KOPT-K1 (cell line): Measurements from ENCODE around the gene ZNF385B.
"Not testable (repeated sequence)": the region's sequence is repeated elsewhere in the genome, so short reads cannot be mapped to it uniquely, and the experiment has no call there.

Experiments used
- H3K27ac ChIP-seq: fragments of 200-600 bp; sonication (generic); 2 replicates; pipeline ENCODE4 v1.5.1; 2016; ENCODE audit warnings: antibody characterized with exemption, mild to moderate bottlenecking, low read depth, low read length; ENCODE audit not compliant: poor library complexity, severe bottlenecking
- H3K36me3 ChIP-seq: fragments of 200-600 bp; sonication (generic); 2 replicates; pipeline ENCODE4 v1.5.1; 2017; ENCODE audit warnings: antibody characterized with exemption, mild to moderate bottlenecking, low read length, moderate library complexity; ENCODE audit not compliant: insufficient read depth
- H3K9me3 ChIP-seq: fragments of 200-600 bp; sonication (generic); 2 replicates; pipeline ENCODE4 v1.5.1; 2017; ENCODE audit warnings: antibody characterized with exemption, low read length, mild to moderate bottlenecking; ENCODE audit not compliant: insufficient read depth, poor library complexity, severe bottlenecking

Gene ZNF385B

DNA sequence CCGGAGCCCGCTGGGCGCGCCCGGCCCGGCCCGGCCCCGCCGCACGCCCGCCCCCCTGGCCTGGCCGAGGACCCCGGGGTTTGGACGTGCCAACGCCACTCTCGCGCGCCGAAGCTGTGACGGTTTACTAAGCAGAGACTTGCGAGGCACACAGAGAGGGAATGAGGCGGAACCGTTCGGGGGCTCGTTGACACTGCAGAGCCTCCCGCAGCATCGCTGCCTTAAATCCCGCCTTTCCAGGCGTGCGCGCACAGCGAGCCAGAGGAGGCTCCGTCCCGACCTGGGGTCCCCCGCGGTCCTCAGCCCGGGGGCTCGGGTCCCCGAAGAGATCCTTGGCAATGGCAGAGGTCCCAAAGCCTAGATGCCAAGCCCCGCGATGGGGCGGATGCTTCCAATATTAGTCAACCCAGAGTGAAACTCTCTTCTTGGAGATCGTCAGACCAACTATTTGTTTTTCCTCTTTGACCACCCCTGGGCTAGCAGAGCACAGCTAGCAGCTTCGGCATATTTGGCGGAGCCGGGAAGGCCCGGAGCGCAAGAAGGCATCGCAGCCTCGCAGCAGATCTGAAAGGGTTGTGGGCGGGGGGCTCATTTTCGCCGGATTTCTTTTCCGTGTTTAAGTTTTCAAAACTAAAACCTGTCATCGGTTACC is at the start of gene ZNF385B:
Gene ZNF385B (minus strand): TSS at position 197 of the 652 bp plus-strand sequence.
- no peak within 1 kb of the TSS for H3K27ac ChIP-seq
- H3K36me3 ChIP-seq = no peaks in the 10 kb centered on the region
- no peaks in the 10 kb centered on the region for H3K9me3 ChIP-seq

DNA sequence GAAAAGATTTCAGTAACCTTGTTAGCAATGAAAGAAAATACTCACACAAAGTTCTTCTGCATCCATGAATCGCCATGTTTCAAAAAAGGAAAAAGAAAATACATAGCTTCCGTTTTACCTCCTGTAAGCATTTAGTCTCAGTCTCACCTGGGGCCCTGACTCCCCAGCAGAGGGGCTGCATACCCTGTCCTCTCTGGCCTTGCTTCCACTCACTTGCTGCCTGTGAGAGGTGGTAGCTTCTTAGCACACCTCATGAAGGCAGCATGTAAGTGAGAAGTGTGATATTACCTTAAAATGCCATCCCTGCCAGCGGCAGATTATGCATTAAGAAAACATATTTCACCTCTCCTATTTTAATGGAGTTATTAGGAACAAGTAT is 49.3 kb upstream of the ZNF385B start:
- Histone ChIP-seq H3K36me3 (no peaks in the 10 kb centered on the region), H3K27ac (no peak overlapping the region), H3K9me3 (no peaks in the 10 kb centered on the region)

DNA sequence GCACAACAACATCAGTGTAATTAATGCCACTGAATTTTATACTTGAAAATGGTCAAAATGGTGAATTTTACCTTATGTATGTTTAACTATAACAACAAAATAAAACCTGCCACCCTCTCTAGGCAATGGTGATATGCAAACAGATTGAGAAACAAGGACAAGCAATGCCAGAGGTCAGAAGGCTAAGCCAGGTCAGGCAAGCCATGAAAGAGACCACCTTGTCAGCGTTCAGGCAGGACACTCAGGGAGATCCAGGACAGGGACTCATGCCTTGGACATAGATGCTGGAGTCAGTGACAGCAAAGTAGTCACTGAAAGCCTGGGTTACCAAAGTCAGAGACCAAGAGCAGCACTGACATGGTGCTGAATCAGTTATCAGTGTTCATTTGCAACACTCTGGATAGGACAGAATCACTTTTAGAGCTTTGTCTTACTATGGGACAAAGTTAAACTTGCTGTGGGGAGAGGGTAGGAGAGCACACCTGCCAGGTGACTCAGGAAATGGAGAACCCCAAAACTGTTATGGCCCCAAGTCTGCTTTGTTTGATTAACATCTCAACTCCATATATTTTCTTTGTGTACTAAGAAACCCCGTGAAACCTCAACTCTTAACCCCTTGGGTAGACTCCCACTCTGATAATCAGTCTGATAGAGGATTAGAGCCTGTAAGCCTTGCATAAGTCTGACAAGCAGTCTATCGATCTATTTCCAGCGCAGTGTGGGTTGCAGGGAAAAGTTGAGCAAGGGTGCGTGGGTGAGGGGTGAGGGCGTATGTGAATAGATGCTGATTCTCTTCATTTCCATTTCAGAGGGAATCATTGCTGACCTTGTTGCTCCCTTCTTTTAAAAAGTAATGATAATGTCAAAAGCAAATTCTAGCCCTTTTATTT is 48.7 kb upstream of the ZNF385B start:
- no peak overlapping the region for H3K27ac ChIP-seq
- no peaks in the 10 kb centered on the region for H3K36me3 ChIP-seq
- H3K9me3 ChIP-seq = no peaks in the 10 kb centered on the region

DNA sequence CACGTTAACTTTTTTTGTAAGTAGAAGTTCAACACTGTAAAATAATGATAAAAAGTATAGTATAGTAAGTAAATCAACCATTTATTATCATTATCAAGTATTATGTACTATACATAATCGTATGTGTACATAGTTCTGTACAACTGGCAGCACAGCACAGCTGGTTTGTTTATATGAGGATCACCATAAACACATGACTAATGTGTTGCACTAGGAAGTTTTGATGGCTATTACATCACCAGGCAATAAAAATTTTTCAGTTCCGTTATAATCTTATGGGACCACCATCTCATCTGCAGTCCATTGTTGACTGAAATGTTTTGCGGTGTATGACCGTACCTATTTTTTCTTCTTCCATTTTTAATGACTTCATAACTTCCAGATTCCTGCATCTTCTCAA is 39.2 kb upstream of the ZNF385B start:
- H3K36me3 ChIP-seq = no peaks in the 10 kb centered on the region
- H3K9me3 ChIP-seq = no peaks in the 10 kb centered on the region
- H3K27ac ChIP-seq = no peak overlapping the region

DNA sequence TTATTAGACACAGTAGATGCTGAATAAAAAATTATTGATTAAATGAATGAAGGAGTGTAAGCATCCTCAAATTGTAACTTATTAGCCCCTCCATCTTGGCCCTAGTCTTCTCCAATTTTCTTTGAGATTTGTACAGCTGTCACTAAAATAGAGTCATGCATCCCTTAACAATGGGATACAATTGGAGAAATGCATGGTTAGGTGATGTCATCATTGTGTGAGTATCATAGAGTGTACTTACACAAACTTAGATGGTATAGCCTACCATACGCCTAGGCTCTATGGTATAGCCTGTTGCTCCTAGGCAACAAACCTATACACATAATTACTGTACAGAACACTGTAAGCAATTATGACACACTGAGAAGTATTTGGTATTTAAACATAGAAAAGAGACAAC is 38.3 kb upstream of the ZNF385B start:
- Histone ChIP-seq H3K36me3 (no peaks in the 10 kb centered on the region), H3K27ac (no peak overlapping the region), H3K9me3 (no peaks in the 10 kb centered on the region)

DNA sequence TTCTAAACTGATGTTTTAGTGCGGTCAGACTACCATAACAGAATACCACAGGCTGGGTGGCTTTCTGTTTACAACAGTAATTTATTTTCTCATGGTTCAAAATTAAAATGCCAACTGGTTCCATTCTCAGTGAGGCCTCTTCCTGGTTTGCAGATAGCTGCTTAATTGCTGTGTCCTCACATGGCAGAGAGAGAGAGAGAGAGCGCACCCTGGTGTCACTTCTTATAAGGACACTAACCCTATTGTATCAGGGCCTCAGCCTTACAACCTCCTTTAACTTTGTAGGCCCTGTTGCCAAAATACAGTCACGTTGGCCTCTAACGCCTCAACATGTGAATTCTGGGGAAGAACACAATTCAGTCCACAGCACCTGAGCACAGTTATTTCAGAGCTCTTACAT is 37.5 kb upstream of the ZNF385B start:
- no peaks in the 10 kb centered on the region for H3K9me3 ChIP-seq
- no peaks in the 10 kb centered on the region for H3K36me3 ChIP-seq
- H3K27ac ChIP-seq = no peak overlapping the region

DNA sequence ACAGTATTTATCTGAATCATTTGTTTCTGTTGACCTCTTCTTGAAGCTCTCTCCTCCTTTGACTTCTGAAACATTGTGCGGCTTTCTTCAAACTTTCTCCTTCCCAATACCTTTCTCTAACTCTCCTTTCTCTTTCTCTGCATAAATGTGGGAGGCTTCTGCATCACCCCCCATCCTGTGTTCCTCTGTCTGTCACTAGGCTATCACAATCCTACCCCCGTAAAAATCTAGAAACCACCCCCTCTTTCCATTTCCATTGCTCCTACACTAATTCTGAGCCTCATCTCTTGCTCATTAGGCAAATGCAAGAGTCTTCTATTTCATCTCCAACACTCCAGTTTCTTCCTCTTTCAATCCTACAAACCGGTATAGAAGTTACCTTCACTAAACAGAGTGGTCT is 32.2 kb upstream of the ZNF385B start:
- no peaks in the 10 kb centered on the region for H3K36me3 ChIP-seq
- H3K27ac ChIP-seq = no peak overlapping the region
- no peaks in the 10 kb centered on the region for H3K9me3 ChIP-seq

DNA sequence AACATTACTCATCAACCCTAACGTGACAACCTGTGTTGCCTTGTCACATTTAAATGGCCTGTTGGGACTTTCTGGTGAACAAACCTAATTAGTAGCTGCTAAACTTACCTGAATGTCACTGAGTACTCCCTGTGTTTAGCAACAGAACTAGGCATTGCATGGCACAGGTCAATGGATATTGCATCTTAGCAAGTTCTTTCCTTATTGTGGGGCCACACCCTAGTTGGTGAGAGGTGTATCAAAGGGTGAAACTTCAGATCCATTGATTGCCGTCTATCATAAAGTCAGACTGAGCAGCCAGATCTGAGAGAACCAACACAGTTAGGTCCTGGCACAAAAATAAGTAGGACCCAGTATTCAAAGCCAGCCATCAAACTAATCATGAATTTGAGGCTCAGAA is 29.8 kb upstream of the ZNF385B start:
- H3K27ac ChIP-seq = no peak overlapping the region
- H3K36me3 ChIP-seq = no peaks in the 10 kb centered on the region
- no peaks in the 10 kb centered on the region for H3K9me3 ChIP-seq

DNA sequence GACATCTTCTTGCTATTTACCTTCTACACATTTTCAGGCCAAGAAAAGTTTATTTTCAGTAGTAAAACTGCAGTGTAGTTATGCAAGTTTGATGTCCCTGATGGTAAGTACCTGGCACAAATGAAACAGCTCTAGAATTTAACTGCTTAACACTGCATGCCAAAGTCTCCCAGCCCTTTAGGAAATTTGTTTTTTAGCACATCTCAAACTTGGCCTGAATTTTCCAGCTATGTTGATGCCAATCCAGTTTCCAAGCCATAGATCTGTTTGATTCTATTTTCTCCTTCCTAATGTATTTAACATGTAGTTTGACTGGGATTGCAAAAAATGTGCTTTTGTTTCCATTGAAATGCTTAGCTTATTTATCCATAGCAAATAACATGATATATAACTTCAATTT is 29.3 kb upstream of the ZNF385B start:
- no peaks in the 10 kb centered on the region for H3K9me3 ChIP-seq
- H3K27ac ChIP-seq = no peak overlapping the region
- H3K36me3 ChIP-seq = no peaks in the 10 kb centered on the region

DNA sequence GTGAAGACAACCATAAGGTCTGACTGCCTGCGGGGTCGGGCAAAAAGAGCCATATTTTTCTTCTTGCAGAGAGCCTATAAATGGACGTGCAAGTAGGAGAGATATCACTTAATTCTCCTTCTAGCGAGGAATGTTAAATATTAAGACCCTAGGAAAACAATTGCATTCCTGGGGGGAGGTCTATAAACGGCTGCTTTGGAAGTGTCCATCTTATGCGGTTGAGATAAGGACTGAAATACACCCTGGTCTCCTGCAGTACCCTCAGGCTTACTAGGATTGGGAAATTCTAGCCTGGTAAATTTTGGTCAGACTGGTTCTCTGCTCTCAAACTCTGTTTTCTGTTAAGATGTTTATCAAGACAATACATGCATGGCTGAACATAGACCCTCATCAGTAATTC is 27.2 kb upstream of the ZNF385B start:
- H3K27ac ChIP-seq, H3K9me3 ChIP-seq, H3K36me3 ChIP-seq: not testable (repeated sequence)

DNA sequence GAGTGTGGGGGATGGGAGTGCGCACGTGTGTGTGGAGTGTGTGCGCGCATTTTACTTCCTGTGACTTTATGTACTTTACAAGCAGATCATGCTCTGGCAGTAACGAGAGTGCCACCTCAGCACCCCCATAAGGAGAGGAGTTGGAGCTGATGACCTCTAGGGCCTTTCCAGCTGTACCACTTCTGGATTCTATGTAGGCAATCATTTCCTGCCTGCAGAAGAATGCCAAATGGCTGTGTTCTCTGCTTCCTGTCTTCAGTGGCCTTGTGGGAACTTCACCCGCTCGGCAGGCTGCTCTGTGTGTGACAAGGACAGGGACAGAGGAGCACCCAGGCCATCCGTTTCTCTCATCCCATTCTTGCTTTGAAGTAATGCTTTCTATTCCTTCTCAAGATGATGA is 22.8 kb upstream of the ZNF385B start:
- H3K9me3 ChIP-seq = no peaks in the 10 kb centered on the region

DNA sequence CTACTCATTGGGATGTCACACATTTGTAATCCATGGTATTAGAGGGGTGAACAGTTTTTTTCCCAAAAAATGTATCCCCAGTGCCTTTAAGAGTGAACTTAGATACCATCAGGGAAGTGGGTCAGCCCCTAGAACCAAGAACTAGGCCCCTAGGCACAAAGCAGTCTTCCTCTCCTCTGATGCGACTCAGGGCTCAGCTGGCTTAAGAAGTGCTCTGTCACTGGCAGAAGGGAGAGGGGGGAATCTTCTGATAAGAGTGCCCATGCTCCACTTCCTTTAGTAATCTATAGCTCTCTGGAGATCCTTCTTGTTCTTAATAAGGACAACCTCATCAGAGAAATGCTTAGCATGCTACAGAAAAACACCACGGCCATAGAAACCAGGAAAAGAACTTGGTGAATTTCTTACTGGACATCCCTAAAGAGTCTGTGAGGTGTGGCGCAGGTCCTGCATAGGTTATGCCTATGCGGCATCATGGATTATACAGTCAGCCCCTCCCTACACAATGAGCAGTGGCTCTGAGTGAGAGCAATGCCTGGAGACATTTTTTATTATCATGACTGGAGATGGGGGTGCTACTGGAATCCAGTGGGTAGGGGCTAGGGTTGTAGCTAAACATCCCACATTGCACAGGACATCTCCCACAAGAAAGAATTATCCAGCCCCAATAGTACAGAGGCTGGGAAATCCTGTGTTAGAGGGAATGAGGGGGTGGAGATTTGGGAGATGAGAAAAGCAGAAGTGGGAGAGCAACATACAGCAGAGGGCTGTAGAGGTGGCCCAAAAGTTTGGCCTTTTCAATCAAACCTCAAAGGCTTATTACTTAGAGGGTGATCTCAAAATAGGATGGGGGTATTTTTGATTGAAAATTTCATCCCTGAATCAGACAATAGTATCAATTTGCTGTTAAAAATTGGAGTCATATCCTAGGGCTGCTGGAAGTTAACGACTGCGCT is 21.7 kb upstream of the ZNF385B start:
- Histone ChIP-seq H3K36me3 (no peaks in the 10 kb centered on the region), H3K9me3 (no peaks in the 10 kb centered on the region), H3K27ac (no peak overlapping the region)

More for the DNA sequence above, 22.8 kb upstream of the ZNF385B start:
- no peak overlapping the region for H3K27ac ChIP-seq
- no peaks in the 10 kb centered on the region for H3K36me3 ChIP-seq

DNA sequence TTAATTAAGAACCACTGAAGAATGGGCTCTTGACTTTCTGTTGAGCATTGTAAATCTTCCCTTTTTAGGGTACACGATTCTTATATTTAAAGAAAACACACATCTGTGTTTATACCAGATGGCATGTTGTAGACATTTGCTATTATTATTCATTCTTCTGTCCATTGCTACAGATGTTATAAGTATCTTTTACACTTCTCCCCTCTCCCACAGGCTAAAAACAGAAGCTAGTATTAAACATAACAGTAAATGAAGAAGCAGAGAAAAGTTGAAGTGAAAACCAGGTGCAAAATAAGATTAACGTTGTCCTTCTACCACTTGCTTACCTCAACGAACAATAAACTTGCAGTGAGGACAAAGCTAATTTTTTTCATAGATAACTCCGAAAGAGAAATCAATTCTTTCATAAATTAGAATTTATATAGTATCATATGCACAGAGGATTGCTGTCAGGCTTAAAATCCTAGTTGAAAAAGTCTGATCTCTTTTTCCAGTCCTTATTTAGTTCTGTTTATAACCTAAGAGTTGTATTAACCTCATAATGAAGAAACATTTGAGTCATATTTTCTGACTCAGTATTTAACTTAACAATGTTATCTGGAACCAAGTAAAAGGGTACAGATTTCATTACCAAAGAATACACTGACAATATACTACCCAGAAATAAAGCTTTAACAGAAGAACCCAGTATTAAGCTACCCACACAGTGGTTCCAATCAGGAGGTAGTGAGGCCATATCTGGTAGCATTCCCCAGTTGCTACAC is 16.4 kb upstream of the ZNF385B start:
- no peaks in the 10 kb centered on the region for H3K36me3 ChIP-seq
- no peak overlapping the region for H3K27ac ChIP-seq
- no peaks in the 10 kb centered on the region for H3K9me3 ChIP-seq

DNA sequence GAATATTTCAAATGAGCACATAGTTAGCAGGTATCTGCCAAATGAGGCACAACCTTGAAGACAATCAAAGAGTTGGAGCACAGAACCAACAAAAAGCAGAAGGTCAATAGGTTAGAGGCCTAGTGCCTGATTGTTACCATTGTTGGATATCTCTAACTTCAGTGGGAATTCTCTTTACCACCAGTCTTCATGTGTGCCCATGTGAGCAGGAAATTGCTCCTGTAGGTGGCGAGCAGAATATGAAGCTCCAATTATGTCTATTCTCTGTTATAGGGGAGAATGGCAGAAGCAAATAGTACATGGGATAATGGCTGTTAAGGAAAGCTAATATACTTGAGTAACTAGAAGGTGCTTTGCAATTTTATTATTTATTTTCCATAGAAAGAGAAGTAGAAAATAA is 14.9 kb upstream of the ZNF385B start:
- H3K27ac ChIP-seq = no peak overlapping the region

More for the DNA sequence above, 14.9 kb upstream of the ZNF385B start:
- no peaks in the 10 kb centered on the region for H3K9me3 ChIP-seq
- no peaks in the 10 kb centered on the region for H3K36me3 ChIP-seq
